ENCODE data around the gene KANSL1.

DNA sequence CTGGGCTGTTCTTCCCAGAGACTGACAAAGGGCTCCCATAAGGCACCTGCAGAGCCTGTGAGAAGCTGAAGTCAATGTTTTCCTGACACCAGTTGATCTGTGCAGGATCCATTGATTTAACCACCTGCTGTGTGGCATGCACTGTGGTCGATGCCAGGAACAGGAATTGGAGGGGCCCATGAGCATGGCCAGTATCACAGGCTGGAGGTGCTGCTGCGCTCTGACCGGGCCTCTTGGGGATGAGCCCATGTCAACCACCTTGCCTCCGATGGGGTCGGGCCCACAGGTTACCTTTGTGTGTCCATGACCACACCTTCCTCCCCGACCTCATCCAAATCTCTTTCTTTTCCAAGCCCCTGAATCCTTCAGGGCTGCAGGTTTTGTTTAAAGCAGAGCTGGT, 212.4 kb downstream of the KANSL1 start:
- TF ChIP-seq EZH2 (IDR thresholded peaks at IDR 0.05; ENCODE audit: borderline replicate concordance) (no peak), CTCF (IDR thresholded peaks at IDR 0.05; ENCODE audit: poor library complexity) (no peak), EZH2phosphoT487 (IDR thresholded peaks at IDR 0.05; ENCODE audit: low read depth, severe bottlenecking, unreplicated experiment) (no peak)

Data from hepatocyte (in vitro differentiated cells).